AG09309 (cell line): ENCODE measurements around the gene TMCO4.

Experiments
- DNase-seq: peaks from one replicate; pipeline ENCODE4 v3.0.0-alpha.2; 2010; ENCODE audit warnings: low read depth
- H3K4me3 ChIP-seq: 2 replicates; pipeline ENCODE4 v1.5.1; 2011; ENCODE audit warnings: mild to moderate bottlenecking, low read depth, low read length, moderate library complexity; ENCODE audit not compliant: control insufficient read depth
- CTCF ChIP-seq: IDR thresholded peaks from 2 replicates; pipeline ENCODE4 v1.5.1; 2011; ENCODE audit warnings: mild to moderate bottlenecking, low read depth, low read length, inconsistent platforms; ENCODE audit not compliant: insufficient read depth, control insufficient read depth; ENCODE audit errors: missing control alignments

Gene TMCO4

GRCh38 chr1:19694298-19694697, 105.4 kb downstream of the TMCO4 start:
- no peak overlapping the region for H3K4me3 ChIP-seq
- DNase-seq = no peak
- TF ChIP-seq CTCF = no peak

GRCh38 chr1:19690342-19690741, 109.4 kb downstream of the TMCO4 start:
- no peak for DNase-seq
- no peak for TF ChIP-seq CTCF
- no peak overlapping the region for H3K4me3 ChIP-seq

GRCh38 chr1:19689856-19690255, 109.9 kb downstream of the TMCO4 start:
- no peak for TF ChIP-seq CTCF
- no peak overlapping the region for H3K4me3 ChIP-seq
- no peak for DNase-seq

GRCh38 chr1:19689085-19689757, 110.5 kb downstream of the TMCO4 start:
- no peak for DNase-seq
- no peak for TF ChIP-seq CTCF

GRCh38 chr1:19688041-19688842, 111.5 kb downstream of the TMCO4 start:
- no peak for DNase-seq
- H3K4me3 ChIP-seq = no peak overlapping the region
- TF ChIP-seq CTCF = no peak

More at GRCh38 chr1:19689085-19689757, 110.5 kb downstream of the TMCO4 start:
- no peak overlapping the region for H3K4me3 ChIP-seq

- TF ChIP-seq CTCF = no peak
- no peak for DNase-seq
- no peak overlapping the region for H3K4me3 ChIP-seq
These were observed 112.3 kb downstream of the TMCO4 start for GRCh38 chr1:19687414-19687813.
